ENCODE data around the gene TSPAN10. TPM values are rescaled to one million over a fixed set of nuclear protein-coding genes. Genes with fewer than 3 reads are reported as not detected.

The TSPAN10 gene
- total RNA-seq, 4 donors from 2014 or later, result 0.21 to 3.0 TPM; not detected in 2

- DNase-seq, result no peak
- H3K27me3 ChIP-seq, result no peaks in the 10 kb centered on the region
- intact Hi-C loops (cut with DNase I; ENCODE audit: low total_unique reads), result no loop called here
- peak overlapping the region; percentile 59 to 92 for H3K27ac ChIP-seq
- TF ChIP-seq CTCF (IDR thresholded peaks at IDR 0.05) (no peak), POLR2A (IDR thresholded peaks at IDR 0.05) (no peak)
- no peaks in the 10 kb centered on the region for H3K36me3 ChIP-seq
- H3K4me3 ChIP-seq, result peak overlapping the region; percentile 76 to 96
- H3K9me3 ChIP-seq, result no peaks in the 10 kb centered on the region
- peaks cover 0 to 7% of the 10 kb centered on the region in 2 donors for H3K4me1 ChIP-seq
These were observed 28.5 kb downstream of the TSPAN10 start for GRCh38 chr17:81665205-81666091.

GRCh38 chr17:81666092-81666341, 29.0 kb downstream of the TSPAN10 start:
- no peaks in the 10 kb centered on the region for H3K9me3 ChIP-seq
- H3K36me3 ChIP-seq, result no peaks in the 10 kb centered on the region
- peaks cover 0 to 7% of the 10 kb centered on the region in 2 donors for H3K4me1 ChIP-seq
- peak overlapping the region; percentile 76 to 96 for H3K4me3 ChIP-seq
- intact Hi-C loops (cut with DNase I; ENCODE audit: low total_unique reads), result no loop called here
- peak overlapping the region; percentile 59 to 92 for H3K27ac ChIP-seq
- DNase-seq, result no peak
- H3K27me3 ChIP-seq, result no peaks in the 10 kb centered on the region
- TF ChIP-seq POLR2A (IDR thresholded peaks at IDR 0.05) (no peak), CTCF (IDR thresholded peaks at IDR 0.05) (no peak)

DNA sequence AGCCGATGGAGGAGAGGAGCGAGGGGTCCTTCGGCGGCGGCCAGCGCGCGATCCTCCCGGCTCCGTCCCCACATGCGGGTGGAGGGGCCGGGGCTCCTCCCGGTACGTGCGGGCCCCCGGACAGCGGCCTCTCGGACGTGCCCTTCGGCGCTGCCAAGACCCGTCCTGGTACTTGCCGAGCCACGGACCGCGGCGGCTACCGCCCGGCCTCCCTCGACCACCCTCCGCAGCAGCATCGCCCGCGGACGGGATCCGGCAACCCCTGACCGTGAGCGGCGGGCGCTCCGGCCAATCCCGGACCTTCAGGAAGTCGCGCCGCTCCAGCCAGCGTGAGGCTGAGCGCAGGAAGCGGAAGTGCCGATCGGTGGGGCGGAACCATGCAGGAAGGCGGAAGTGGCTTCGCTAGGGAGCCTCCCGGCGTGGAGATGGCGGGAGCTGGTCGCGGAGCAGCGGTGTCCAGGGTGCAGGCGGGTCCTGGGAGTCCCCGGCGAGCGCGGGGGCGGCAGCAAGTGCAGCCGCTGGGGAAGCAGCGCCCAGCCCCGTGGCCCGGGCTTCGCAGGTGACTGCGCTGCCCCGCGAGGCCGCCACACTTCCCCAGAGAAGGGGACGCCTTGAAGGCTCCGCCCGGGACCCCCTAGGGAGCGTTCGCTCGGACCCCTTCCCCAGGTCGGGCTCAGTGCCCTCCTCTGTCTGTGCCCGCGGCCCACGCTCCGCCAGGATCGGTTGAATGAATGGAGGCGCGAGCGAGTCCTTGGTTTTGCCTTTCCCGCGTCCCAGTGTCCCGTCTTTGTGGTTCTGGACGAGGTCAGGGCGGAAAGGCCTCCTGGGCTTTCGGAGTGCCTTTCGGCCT, 29.6 kb downstream of the TSPAN10 start, which contains the start of the genes CCDC137 and OXLD1:
Gene CCDC137 (plus strand): TSS at position 396 of the 850 bp plus-strand sequence. CDS start 30 bp downstream, at position 426.
Gene OXLD1 (minus strand): TSS at position 264 of the 850 bp plus-strand sequence. CDS start 28 bp downstream, at position 236.
- Histone ChIP-seq H3K27ac (peak within 1 kb of the TSS; percentile 59 to 92), H3K36me3 (no peaks in the 10 kb centered on the region), H3K27me3 (no peaks in the 10 kb centered on the region), H3K9me3 (no peaks in the 10 kb centered on the region), H3K4me1 (peaks cover 0 to 7% of the 10 kb centered on the region in 2 donors), H3K4me3 (peak within 1 kb of the TSS; percentile 76 to 96)
- intact Hi-C loops (cut with DNase I; ENCODE audit: low total_unique reads), result no loop called here
- peak; percentile 95 to 96 for DNase-seq
- TF ChIP-seq CTCF (IDR thresholded peaks at IDR 0.05) (no peak), POLR2A (IDR thresholded peaks at IDR 0.05) (peak; percentile 45 to 90)

DNA sequence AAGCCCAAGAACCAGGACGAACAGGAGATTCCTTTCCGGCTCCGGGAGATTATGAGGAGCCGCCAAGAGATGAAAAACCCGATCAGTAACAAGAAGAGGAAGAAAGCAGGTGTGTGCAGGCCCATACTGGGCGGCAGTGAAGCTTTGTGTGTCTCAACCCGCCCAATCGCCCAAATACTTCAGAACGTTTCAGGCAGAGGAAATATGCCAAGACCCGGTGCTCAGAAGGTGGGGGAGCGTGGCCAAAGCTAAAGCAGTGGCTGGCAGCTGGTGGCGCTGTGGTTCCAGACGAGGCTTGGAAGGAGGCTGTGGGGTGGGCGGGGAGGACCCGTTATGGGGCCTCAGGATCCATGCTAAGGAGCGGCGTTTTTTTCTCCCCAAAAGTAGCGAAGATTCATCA, 30.8 kb downstream of the TSPAN10 start:
- Histone ChIP-seq H3K27ac (no peak overlapping the region), H3K36me3 (no peaks in the 10 kb centered on the region), H3K27me3 (no peaks in the 10 kb centered on the region), H3K4me3 (no peak overlapping the region), H3K9me3 (no peaks in the 10 kb centered on the region), H3K4me1 (peaks cover 0 to 7% of the 10 kb centered on the region in 2 donors)
- intact Hi-C loops (cut with DNase I; ENCODE audit: low total_unique reads), result no loop called here
- no peak for TF ChIP-seq POLR2A (IDR thresholded peaks at IDR 0.05)
- no peak for TF ChIP-seq CTCF (IDR thresholded peaks at IDR 0.05)
- DNase-seq, result no peak

All from uterus (tissue), 4 donors.